ENCODE measurements around the gene CD300H. TPM values are rescaled to one million over a fixed set of nuclear protein-coding genes. Genes with fewer than 3 reads are reported as not detected.
"Not testable (repeated sequence)": the region's sequence is repeated elsewhere in the genome, so short reads cannot be mapped to it uniquely, and the experiment has no call there.

Gene CD300H
- polyA plus RNA-seq, 12 donors, result 0.32 to 0.37 TPM; not detected in 10

DNA sequence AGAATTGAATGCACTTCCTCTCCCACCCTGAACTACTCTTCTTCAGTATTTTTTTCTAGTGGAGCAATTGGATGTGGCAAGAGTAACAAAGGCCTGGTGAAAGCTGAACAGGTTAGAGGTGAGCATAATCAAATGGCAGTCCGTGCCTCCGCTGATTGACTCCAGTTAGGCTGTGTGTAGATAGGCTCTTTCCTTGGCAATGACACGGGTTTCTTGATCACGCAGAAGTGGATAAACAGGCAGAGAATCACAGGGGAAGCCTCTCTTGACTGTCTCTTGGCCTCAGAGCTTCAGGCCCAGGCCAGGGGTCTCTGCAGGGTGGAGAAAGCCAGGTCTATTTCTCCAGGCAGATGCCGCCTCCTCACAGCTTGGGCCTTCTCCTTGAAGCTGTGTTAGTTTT is 40.2 kb downstream of the CD300H start:
- DNase-seq, result no peak

DNA sequence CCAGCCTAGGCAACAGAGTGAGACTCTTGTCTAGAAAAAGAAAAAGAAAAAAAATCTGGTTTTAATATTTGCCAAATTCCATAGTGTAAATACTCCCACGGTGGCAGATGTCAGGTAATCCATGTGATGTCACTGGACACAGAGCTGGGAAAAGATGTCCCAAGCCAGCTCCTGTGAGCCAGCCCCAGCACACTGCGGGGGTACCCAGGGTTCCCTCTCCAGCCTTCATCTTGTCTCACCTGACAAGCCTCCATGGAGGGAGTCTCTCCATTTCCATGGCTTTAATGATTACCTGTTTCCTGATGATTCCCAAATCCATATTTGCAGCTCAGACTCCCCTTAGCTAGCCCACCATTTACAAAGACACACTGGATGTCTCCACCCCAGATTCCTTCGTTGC is 40.6 kb downstream of the CD300H start:
- DNase-seq, result no peak

DNA sequence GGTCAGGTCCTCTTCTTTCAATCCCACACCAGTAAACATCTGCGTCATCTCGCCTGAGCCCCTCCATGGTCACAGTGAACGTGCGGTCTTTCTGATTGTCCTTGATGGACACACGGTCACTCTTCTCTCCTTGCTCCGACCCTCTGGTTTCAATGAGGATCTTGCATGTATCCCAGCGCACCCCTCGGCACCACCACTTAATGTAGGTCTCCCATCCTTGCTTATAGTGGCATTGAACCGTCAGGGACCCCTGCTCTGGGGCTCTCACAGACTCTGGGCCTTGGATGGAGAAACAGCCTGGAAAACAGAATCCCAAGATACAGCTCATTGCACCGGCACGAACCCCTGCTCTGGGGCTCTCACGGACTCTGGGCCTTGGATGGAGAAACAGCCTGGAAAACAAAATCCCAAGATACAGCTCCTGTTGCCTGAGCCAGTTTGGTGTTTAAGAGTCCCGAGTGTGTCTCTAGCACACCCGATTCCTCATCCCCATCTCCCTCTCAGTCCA is 41.5 kb downstream of the CD300H start:
- DNase-seq, result no peak

DNA sequence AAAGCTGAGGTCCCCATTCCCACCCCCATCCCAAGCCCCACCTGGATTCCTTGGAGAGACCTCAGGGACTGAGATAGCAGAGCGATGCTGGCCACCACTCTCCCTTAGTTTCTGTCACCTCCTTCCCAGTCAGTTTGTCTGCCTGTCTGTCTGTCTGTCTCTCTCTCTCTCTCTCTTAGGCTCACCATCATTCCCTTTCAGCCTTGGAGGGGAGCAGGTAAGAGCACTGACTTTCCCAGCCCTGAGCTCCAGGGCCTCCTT is 41.9 kb downstream of the CD300H start:
- DNase-seq, result no peak

DNA sequence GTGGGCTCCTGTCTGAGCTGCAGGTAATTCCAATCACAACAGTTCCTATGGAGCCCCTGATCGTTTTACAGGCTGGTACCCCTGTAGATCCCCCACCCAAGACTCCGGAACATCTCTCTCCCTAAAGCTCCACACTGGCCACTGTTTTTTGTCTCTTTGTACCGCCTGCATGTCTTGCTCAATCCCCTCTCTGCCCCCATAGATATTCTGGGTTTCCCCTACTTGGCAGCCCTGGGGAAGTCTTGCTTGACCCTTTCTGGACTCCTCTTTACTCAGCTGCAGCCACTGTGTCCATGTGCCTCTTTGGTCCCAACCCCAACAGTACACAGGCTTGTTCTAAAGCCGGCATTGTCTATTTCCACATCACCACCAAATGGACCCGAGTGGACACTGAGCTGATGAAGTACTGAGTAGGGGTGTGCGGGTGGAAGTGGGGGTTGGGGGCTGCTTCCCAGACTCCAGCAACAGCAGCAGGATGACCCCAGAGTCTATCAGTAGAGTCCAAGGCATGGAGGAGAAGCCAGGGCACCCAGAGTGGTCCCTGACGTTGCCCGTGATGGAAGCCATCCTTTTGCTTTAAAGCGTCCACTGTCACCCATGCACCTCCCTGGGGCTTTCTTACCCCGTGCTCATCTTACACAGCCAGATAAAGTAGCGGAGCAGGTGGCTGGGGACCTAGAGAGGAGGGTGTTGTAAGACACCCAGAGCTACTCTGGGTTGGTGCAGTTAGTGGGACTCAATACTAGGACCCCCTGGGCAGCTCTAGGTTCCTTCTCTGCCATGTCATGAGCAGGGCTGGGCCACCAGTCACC is 42.5 kb downstream of the CD300H start:
- no peak for DNase-seq

DNA sequence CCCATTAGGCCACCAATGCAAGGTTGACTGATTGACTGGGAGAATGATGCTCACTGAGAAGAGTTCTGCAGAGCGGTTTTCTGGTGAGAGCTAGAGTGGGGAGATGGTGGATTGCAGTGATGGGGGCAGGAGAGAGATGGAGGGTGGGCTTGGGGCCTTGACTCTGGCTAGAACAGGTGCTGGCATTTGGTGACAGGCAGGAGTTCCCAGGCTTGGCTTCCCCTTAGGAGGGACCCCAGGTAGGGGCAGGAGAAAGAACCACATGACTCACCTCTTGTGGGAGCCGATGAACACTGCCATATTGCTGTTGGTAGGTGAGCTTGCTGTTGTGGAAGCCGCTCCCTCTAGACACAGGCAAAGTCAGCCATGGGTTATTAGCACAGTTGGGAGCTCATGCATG is 44.0 kb downstream of the CD300H start:
- no peak for DNase-seq

DNA sequence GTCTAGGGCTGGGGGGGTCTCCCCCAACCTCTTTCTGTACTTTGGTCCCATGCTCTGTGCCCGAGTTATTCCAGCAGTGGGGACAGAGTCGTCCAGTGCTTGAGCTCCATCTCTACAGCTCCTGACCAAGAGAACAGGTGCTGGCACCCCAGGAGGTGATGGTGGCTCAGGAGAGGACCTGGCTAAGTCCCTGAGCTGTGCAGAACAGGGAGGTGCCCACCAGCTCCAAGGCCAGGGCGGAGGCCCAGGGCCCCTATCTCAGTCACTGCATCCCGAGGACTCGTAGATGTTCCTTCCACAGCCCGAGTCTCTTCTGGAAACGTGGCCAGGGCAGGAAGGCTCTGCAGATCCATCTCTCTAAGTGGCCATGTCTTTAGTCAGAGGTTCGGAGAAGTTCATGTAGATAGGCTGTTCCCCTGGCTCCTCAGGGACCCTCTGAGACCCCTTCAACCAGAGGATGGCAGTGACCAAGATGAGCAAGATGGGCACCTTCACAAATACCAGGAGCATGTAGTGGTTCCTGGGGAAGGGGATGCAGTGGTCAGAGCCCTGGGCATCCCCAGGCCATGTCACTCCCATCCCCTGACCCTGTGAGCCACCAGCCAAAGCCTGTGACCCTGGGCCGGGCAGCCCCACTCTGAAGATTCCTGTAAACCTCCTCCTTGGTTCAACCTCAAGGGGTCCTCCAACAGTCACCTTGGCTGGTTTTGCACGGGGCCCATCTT is 44.8 kb downstream of the CD300H start:
- no peak for DNase-seq

DNA sequence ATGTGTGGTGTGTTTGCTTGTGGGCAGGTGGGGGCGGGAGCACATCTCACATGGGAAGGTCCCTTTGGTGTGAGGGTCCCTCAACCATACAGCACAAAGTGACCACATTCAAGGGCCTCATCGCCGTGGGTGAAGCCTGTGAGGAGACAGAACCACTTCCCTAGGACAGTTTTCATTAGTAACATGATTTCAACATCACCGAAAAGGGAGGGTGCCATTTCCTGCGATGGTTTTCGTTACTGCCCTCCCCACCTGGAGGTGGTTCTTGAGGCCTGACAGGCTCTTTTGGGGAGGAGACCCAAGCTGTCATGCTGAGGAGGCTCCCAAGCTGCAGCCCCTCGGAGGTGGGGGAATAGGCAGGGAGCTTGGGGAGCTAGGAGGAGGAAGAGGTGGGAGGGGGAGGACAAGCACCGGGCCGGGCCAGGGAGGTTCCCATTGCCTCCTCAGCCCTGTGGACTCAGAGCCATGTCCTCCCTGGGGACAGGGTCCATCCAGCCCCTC is 45.6 kb downstream of the CD300H start:
- no peak for DNase-seq

DNA sequence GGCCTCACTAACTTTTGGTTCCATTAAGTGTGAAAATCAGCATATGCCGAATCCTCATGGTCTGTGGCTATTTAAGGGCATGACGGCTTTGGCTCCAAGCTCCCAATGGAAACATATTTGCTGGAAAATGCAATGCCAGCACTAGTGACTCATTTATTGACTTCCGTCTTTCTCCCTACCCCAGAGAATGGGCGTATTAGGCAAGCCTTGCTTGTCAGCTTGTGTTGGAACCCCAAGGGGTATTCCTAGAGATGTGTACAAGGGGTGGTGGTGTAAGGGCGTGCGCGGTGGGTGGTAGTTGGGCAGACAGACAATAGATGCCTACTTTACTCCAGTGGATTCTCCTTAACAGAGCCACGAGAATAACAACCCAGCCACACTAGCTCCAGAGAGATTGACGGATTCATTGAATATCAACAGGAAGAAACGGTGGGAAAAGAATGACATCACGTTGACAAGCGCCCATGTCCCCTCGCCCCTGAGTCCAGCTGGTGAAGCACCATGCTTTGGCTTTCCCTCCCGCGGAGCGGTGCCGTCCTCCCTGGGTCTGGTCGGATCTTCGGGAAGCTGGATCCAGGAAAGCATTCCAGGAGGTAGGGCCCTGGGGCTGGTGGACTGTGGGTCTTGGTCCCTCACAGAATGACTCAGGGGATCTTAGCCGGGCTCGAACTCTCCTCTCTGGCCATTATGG is 46.4 kb downstream of the CD300H start:
- no peak for DNase-seq

DNA sequence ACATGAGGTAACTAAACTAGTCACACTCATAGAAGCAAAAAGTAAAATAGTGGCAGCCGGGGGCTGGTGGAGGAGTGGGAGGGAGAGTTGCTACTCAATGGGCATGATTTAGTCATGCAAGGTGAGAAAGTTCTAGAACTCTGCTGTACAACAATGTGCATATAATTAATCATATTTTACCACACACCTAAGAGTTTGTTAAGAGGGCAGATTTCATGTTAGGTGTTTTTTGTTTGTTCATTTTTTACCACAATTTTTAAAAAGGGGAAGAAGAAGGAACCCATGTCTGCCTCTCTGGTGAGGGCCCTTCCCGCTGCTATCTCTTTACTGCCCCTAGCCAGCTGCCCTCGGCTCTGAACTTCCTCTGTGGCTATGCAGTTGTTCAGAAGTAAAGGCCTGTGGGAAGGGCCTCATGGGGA is 47.3 kb downstream of the CD300H start:
- DNase-seq, result no peak

DNA sequence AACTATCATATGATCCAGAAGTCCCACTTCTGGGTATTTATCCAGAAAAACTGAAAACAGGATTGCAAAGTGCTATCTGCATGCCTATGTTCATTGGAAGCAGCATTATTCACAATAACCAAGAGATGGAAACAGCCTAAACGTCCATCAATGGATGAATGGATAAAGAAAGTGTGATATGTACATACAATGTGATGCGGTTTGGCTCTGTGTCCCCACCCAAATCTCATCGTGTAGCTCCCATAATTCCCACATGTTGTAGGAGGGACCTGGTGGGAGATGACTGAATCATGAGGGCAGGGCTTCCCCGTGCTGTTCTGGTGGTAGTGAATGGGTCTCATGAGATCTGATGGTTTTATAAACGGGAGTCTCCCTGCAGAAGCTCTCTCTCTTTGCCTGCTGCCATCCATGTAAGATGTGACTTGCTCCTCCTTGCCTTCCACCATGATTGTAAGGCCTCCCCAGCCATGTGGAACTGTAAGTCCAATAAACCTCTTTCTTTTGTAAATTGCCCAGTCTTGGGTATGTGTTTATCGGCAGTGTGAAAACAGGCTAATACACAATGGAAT is 48.8 kb downstream of the CD300H start:
- not testable (repeated sequence) for DNase-seq

DNA sequence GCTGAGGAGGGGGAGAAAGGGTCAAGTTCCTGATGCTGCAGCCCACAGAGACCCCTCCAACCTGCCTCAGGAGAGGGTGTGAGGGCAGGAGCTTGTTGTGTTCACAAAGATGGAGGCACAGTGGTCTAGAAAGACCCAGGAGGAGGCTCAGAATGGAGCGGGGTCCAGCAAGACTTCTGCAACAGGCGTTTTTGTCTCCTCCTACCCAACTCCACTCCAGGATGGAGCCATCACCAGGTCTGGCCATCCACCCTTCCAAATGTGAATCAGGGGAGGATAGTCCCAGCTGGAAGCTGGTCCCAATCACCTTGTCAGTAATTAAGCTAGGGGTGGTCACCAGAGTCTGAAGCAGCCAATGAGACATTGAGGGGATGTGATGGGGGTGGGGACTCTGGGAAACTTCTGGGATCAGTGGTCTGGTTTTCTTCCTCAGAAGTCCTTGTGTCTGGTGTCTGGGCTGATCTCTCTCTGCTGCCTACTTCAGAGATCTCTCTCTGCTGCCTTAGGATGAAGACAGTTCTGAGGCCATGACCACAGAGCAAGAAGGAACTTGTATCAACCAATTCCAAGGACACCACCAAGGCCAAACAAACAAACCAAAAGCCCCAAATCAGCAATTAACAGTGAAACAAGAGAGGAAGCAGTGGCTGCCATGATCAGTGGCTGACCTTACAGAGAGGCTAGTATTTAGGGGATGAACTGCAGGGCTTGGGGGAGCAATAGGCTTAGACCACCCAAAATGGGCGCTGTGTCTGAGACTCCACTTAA is 50.6 kb downstream of the CD300H start:
- DNase-seq, result no peak

DNA sequence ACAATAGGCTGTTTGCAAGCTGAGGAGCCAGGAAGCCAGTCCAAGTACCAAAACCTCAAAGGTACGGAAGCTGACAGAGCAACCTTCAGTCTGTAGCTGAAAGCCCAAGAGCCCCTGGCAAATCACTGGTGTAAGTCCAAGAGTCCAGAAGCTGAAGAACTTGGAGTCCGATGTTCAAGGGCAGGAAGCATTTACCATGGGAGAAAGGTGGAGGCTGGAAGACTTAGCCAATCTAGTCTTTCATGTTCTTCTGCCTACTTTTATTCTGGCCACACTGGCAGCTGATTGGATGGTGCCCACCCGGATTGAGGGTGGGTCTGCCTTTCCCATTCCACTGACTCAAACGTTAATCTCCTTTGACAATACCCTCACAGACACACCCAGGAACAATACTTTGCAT is 51.4 kb downstream of the CD300H start:
- no peak for DNase-seq

DNA sequence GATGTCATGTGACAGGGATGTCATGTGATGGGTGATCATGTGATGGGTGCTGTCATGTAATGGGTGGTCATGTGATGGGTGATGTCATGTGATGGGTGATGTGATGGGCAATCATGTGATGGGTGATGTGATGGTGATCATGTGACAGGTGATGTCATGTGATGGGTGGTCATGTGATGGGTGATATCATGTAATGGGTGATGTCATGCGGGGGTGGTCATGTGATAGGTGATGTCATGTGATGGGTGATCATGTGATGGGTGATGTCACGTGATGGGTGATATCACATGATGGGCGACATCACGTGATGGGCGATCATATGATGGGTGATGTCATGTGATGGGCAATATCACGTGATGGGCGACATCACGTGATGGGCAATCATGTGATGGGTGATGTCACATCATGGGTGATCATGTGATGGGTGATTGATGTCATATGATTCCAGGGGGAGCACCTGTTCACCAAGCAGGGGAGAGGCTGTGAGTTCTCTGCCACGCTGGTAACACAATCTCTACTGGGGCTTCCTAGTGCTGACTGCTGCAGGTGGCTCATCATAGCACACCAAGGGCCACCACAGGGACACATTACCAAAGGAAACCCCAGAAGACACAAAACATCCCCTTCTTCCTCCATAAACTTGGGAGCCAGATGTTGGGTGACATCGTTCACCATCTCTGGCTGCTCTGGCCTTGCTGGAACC is 52.5 kb downstream of the CD300H start:
- DNase-seq, result no peak

DNA sequence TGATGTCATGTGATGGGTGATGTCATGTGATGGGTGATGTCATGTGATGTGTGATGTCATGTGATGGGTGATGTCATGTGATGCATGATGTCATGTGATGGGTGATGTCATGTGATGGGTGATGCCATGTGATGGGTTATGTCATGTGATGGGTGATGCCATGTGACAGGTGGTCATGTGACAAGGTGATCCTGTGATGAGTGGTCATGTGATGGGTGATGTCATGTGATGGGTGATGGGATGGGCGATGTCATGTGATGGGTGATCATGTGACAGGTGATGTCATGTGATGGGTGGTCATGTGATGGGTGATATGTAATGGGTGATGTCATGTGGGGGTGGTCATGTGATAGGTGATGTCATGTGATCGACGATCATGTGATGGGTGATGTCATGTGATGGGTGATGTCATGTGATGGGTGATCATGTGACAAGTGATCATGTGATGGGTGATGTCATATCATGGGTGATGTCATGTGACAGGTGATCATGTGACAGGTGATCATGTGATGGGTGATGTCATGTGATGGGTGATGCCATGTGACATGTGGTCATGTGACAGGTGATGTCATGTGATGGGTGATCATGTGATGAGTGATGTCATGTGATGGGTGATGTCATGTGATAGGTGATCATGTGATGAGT is 53.2 kb downstream of the CD300H start:
- no peak for DNase-seq

DNA sequence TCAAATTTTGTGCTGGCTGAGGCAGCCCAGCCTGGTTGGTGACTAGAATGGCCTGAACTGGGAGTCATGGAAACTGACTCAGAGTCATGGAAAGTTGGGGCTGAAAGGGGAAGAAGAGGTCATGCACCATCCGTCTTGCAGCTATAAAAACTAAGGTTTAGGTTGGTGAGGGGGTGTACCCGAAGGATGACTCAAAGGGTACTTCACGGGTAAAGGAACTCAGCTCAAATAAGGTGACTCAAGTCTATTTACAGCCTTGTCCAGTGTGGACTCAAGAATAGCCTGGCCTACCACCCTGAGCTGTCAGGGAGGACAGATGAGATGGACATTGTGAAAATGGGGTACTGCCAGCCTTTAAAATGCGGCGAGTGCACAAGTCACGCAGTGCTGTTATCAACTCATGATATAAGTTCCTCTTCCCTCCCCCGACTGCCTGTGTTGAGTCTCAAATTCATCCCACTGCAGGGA is 54.7 kb downstream of the CD300H start:
- DNase-seq, result no peak

DNA sequence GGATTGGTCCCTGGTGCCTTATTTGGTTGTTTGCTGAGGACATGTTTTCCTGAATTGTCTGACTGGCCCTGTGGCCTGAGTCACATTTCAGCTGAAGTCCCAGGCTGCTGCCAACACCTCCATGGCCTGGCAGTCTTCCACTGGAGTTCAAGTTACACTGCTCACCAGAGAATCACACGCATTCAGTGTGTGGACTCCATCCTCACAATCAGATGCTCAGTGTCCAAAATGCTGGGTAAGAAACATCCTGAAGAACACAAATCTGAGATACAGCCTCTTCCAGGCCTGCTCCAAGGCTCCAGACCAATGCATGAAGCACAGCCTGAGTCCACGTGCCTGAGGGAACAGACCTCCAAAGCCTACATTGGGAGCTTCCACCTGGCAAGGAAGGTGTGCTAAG is 55.3 kb downstream of the CD300H start:
- DNase-seq, result no peak
